Liver (tissue), 9 donors: ENCODE data around the gene PTGIS. TPM values are rescaled to one million over a fixed set of nuclear protein-coding genes. Genes with fewer than 3 reads are reported as not detected.

Source experiments
- DNase-seq: peaks from one replicate; pipeline ENCODE4 v3.0.0-alpha.2; 2017; ENCODE audit warnings: low spot score
- H3K27ac ChIP-seq, 2 donors: one replicate each; pipeline ENCODE4 v1.7.0; 2013; ENCODE audit warnings: inconsistent platforms in 2 of 2, low read length in 2 of 2, control low read depth in 1 of 2, low read depth in 1 of 2, mild to moderate bottlenecking in 1 of 2
- H3K27me3 ChIP-seq, 4 donors: one replicate each; pipeline versions ENCODE4 v1.6.1 to v1.7.0; 2013; ENCODE audit warnings: low read length in 3 of 4, inconsistent platforms in 1 of 4, mild to moderate bottlenecking in 1 of 4, moderate library complexity in 1 of 4; ENCODE audit not compliant: control insufficient read depth in 4 of 4, insufficient read depth in 4 of 4
- H3K36me3 ChIP-seq, 4 donors: one replicate each; pipeline versions ENCODE4 v1.6.1 to v1.7.0; 2013; ENCODE audit warnings: low read length in 3 of 4, mild to moderate bottlenecking in 3 of 4, low read depth in 1 of 4, moderate library complexity in 1 of 4; ENCODE audit not compliant: control insufficient read depth in 4 of 4, insufficient read depth in 3 of 4
- H3K4me1 ChIP-seq, 4 donors: one replicate each; pipeline versions ENCODE4 v1.6.1 to v1.7.0; 2013; ENCODE audit warnings: low read length in 3 of 4, mild to moderate bottlenecking in 3 of 4, moderate library complexity in 1 of 4; ENCODE audit not compliant: control insufficient read depth in 4 of 4, insufficient read depth in 4 of 4
- H3K4me3 ChIP-seq, 3 donors: one replicate each; pipeline versions ENCODE4 v1.6.1 to v1.7.0; 2013; ENCODE audit warnings: low read length in 3 of 3, control low read depth in 1 of 3, low read depth in 1 of 3, mild to moderate bottlenecking in 1 of 3
- H3K9ac ChIP-seq, 2 donors: one replicate each; pipeline ENCODE4 v1.7.0; 2013; ENCODE audit warnings: low read length in 2 of 2, mild to moderate bottlenecking in 2 of 2, moderate library complexity in 2 of 2, control low read depth in 1 of 2, low read depth in 1 of 2
- H3K9me3 ChIP-seq, 4 donors: one replicate each; pipeline versions ENCODE4 v1.6.1 to v1.7.0; 2013; ENCODE audit warnings: low read length in 3 of 4; ENCODE audit not compliant: control insufficient read depth in 4 of 4
- CTCF ChIP-seq: fragments of 150-350 bp; IDR thresholded peaks from 2 replicates; pipeline ENCODE4 v1.5.1; 2017; ENCODE audit warnings: improper control_type of control experiment, low read depth, low read length; ENCODE audit not compliant: missing input control
- EGR1 ChIP-seq, 2 donors: IDR thresholded peaks; 2 replicates each; pipeline ENCODE4 v1.6.1; 2016 to 2018; ENCODE audit warnings: antibody characterized with exemption in 2 of 2, low read depth in 2 of 2
- FOXA1 ChIP-seq: IDR thresholded peaks from 2 replicates; pipeline ENCODE4 v1.6.1; 2016; ENCODE audit warnings: antibody characterized with exemption
- FOXA2 ChIP-seq: IDR thresholded peaks from 2 replicates; pipeline ENCODE4 v1.6.1; 2016; ENCODE audit warnings: antibody characterized with exemption
- GABPA ChIP-seq, 2 donors: IDR thresholded peaks in 1 of 2; conservative IDR thresholded peaks in 1 of 2; 2 replicates each; pipeline ENCODE4 v1.6.1; 2016; ENCODE audit warnings: antibody characterized with exemption in 2 of 2, mild to moderate bottlenecking in 1 of 2, moderate library complexity in 1 of 2
- HNF4G ChIP-seq: IDR thresholded peaks from 2 replicates; pipeline ENCODE4 v1.6.1; 2016; ENCODE audit warnings: antibody characterized with exemption
- JUND ChIP-seq, 2 donors: IDR thresholded peaks; 2 replicates each; pipeline ENCODE4 v1.6.1; 2016; ENCODE audit warnings: antibody characterized with exemption in 2 of 2
- MAX ChIP-seq: IDR thresholded peaks from 2 replicates; pipeline ENCODE4 v1.6.1; 2016; ENCODE audit warnings: antibody characterized with exemption
- NR2F2 ChIP-seq: IDR thresholded peaks from 2 replicates; pipeline ENCODE4 v1.6.1; 2016; ENCODE audit warnings: antibody characterized with exemption
- RAD21 ChIP-seq, 2 donors: IDR thresholded peaks; 2 replicates each; pipeline ENCODE4 v1.6.1; 2016; ENCODE audit warnings: antibody characterized with exemption in 2 of 2, mild to moderate bottlenecking in 2 of 2
- REST ChIP-seq: IDR thresholded peaks from 2 replicates; pipeline ENCODE4 v1.6.1; 2016; ENCODE audit warnings: antibody characterized with exemption, mild to moderate bottlenecking
- RXRA ChIP-seq, 2 donors: IDR thresholded peaks; 2 replicates each; pipeline ENCODE4 v1.6.1; 2017 to 2018; ENCODE audit warnings: antibody characterized with exemption in 2 of 2, mild to moderate bottlenecking in 1 of 2
- TAF1 ChIP-seq: conservative IDR thresholded peaks from 2 replicates; pipeline ENCODE4 v1.6.1; 2016; ENCODE audit warnings: antibody characterized with exemption, mild to moderate bottlenecking
- YY1 ChIP-seq: IDR thresholded peaks from 2 replicates; pipeline ENCODE4 v1.6.1; 2016; ENCODE audit warnings: antibody characterized with exemption, mild to moderate bottlenecking
- ZBTB33 ChIP-seq: IDR thresholded peaks from 2 replicates; pipeline ENCODE4 v1.6.1; 2016; ENCODE audit warnings: antibody characterized with exemption
- WGBS: extraction: QIAGEN DNeasy Blood & Tissue Kit; methylation state at CpG from one replicate; pipeline ENCODE4 v1.1.7; 2013; 5-methylcytosine and 5-hydroxymethylcytosine counted together
- polyA plus RNA-seq, 2 donors: library from polyadenylated mRNA; stranded (reverse) in 1 of 2; unstranded in 1 of 2; fragments of 200-250 nt in 1 of 2; fragments of >200 nt in 1 of 2; fragmentation: Nextera tagmentation in 1 of 2; extraction: Ambion mirVana in 1 of 2; gene quantifications; one replicate each; pipeline versions ENCODE4 v1.2.1 to v1.2.3, GENCODE V29; 2013 to 2015
- total RNA-seq, 2 donors: library from RNA; depleted of rRNA; stranded (reverse); fragments of >200 nt; gene quantifications; one replicate each; pipeline ENCODE4 v1.2.3, GENCODE V29; 2014
- donor health status: healthy.
- donor health status: healthy.
- donor health status: healthy.
- donor health status: healthy.
- donor health status: healthy.

The PTGIS gene
- total and polyA plus RNA-seq, 4 donors = 2.2 to 6.3 (median 3.8) TPM

- 80% methylated on average over 21 of the region's 21 CpGs for WGBS
- Histone ChIP-seq H3K4me1 (no peaks in the 10 kb centered on the region), H3K4me3 (no peak overlapping the region), H3K9ac (no peak overlapping the region), H3K27ac (no peak overlapping the region), H3K27me3 (peaks cover 0 to 3% (median 0%) of the 10 kb centered on the region in 4 donors), H3K9me3 (no peaks in the 10 kb centered on the region), H3K36me3 (no peaks in the 10 kb centered on the region)
- TF ChIP-seq CTCF (no peak), EGR1 (IDR thresholded peaks at IDR 0.05; ENCODE audit: low read depth in 2 of 2) (no peak), HNF4G (no peak), REST (no peak), MAX (no peak), FOXA2 (no peak)
- DNase-seq = no peak
These were observed 60.0 kb downstream of the PTGIS start for GRCh38 chr20:49507741-49508434.

- 34% methylated on average over 9 of the region's 9 CpGs for WGBS
- no peaks in the 10 kb centered on the region for H3K4me1 ChIP-seq
These were observed 62.4 kb downstream of the PTGIS start for GRCh38 chr20:49505518-49505917.

DNA sequence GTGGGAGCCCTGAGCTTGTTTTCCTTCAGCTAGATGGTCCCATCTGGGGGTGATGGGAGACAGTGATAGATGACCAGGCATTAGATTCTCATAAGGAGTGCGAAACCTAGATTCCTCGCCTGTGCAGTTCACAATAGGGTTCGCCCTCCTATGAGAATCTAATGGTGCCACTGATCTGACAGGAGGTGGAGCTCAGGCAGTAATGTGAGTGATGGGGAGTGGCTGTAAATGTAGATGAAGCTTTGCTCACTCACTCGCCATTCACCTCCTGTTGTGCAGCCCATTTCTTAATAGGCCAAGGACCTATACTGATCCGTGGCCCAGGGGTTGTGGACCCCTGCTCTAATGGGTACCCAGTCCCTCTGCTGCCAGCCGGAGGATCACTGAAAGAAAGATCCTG is 64.8 kb downstream of the PTGIS start:
- no peak overlapping the region for H3K27ac ChIP-seq
- no peak for DNase-seq
- no peak overlapping the region for H3K4me3 ChIP-seq
- peaks cover 0 to 3% (median 0%) of the 10 kb centered on the region in 4 donors for H3K27me3 ChIP-seq
- 79% methylated on average over 6 of the region's 6 CpGs for WGBS
- H3K36me3 ChIP-seq = no peaks in the 10 kb centered on the region
- no peaks in the 10 kb centered on the region for H3K4me1 ChIP-seq
- H3K9me3 ChIP-seq = no peaks in the 10 kb centered on the region
- no peak overlapping the region for H3K9ac ChIP-seq
- TF ChIP-seq GABPA (IDR thresholded peaks at IDR 0.05 in 1 of 2, conservative IDR thresholded peaks at IDR 0.05 in 1 of 2) (no peak), FOXA1 (no peak), ZBTB33 (no peak), NR2F2 (no peak), JUND (IDR thresholded peaks at IDR 0.05) (no peak), RXRA (IDR thresholded peaks at IDR 0.05) (no peak), YY1 (no peak), REST (no peak), TAF1 (no peak), MAX (no peak), FOXA2 (no peak), EGR1 (IDR thresholded peaks at IDR 0.05; ENCODE audit: low read depth in 2 of 2) (no peak)

More at GRCh38 chr20:49505518-49505917, 62.4 kb downstream of the PTGIS start:
- no peaks in the 10 kb centered on the region for H3K9me3 ChIP-seq
- no peak overlapping the region for H3K9ac ChIP-seq
- H3K27me3 ChIP-seq = peaks cover 0 to 3% (median 0%) of the 10 kb centered on the region in 4 donors
- H3K4me3 ChIP-seq = no peak overlapping the region
- H3K27ac ChIP-seq = no peak overlapping the region
- DNase-seq = no peak
- H3K36me3 ChIP-seq = no peaks in the 10 kb centered on the region
- no peak for TF ChIP-seq GABPA (IDR thresholded peaks at IDR 0.05 in 1 of 2, conservative IDR thresholded peaks at IDR 0.05 in 1 of 2)
- TF ChIP-seq YY1 = no peak
- TF ChIP-seq RAD21 (IDR thresholded peaks at IDR 0.05) = no peak
- no peak for TF ChIP-seq HNF4G
- no peak for TF ChIP-seq EGR1 (IDR thresholded peaks at IDR 0.05; ENCODE audit: low read depth in 2 of 2)
